Neural crest cell (in vitro differentiated cells): ENCODE results near the gene RABEP2. TPM values are rescaled to one million over a fixed set of nuclear protein-coding genes. Genes with fewer than 3 reads are reported as not detected.
"Not testable (repeated sequence)": the region's sequence is repeated elsewhere in the genome, so short reads cannot be mapped to it uniquely, and the experiment has no call there.

Experiments used
- DNase-seq: peaks from one replicate; pipeline ENCODE4 v3.0.0; 2021; ENCODE audit warnings: low read depth, mixed read lengths, low spot score
- H3K27ac Mint-ChIP-seq: one replicate; pipeline ENCODE4 v1.8.0; 2021; ENCODE audit warnings: mild to moderate bottlenecking, mixed read lengths; ENCODE audit not compliant: unreplicated experiment
- H3K27me3 Mint-ChIP-seq: 2 replicates; pipeline ENCODE4 v1.8.0; 2021; ENCODE audit warnings: low read depth, mild to moderate bottlenecking, mixed read lengths
- H3K36me3 Mint-ChIP-seq: 2 replicates; pipeline ENCODE4 v1.8.0; 2021; ENCODE audit warnings: low read depth, mild to moderate bottlenecking, mixed read lengths
- H3K4me1 Mint-ChIP-seq: 2 replicates; pipeline ENCODE4 v1.8.0; 2021; ENCODE audit warnings: mixed read lengths
- H3K4me3 Mint-ChIP-seq: one replicate; pipeline ENCODE4 v1.8.0; 2021; ENCODE audit warnings: mild to moderate bottlenecking, mixed read lengths
- H3K9me3 Mint-ChIP-seq: 2 replicates; pipeline ENCODE4 v1.8.0; 2021; ENCODE audit warnings: mixed read lengths
- CTCF ChIP-seq: fragments of 200-600 bp; sonication (generic); conservative IDR thresholded peaks from 2 replicates; pipeline ENCODE4 v1.5.0; 2021; ENCODE audit warnings: antibody characterized with exemption, mild to moderate bottlenecking
- total RNA-seq: library from RNA; stranded (reverse); gene quantifications from 2 replicates; pipeline ENCODE4 v1.2.1, GENCODE V29; 2021

The RABEP2 gene
- total RNA-seq, 1 donor from 2014 or later: 20.2 TPM

GRCh38 chr16:28883221-28883996 is 41.6 kb downstream of the RABEP2 start:
- Mint-ChIP-seq H3K4me1 (peaks cover 33% of the 10 kb centered on the region), H3K27ac (peak overlapping the region; percentile 62), H3K36me3 (no peaks in the 10 kb centered on the region), H3K27me3 (peaks cover 5% of the 10 kb centered on the region), H3K4me3 (peak overlapping the region; percentile 8), H3K9me3 (no peaks in the 10 kb centered on the region)
- no peak for DNase-seq
- no peak for TF ChIP-seq CTCF

- peak overlapping the region; percentile 27 for H3K27ac Mint-ChIP-seq
These were observed 42.4 kb downstream of the RABEP2 start for GRCh38 chr16:28882551-28883160.

GRCh38 chr16:28881565-28881964 is 43.5 kb downstream of the RABEP2 start:
- not testable (repeated sequence) for H3K27me3 Mint-ChIP-seq, DNase-seq, H3K27ac Mint-ChIP-seq, H3K9me3 Mint-ChIP-seq, H3K36me3 Mint-ChIP-seq
- H3K4me3 Mint-ChIP-seq: peak overlapping the region; percentile 82
- H3K4me1 Mint-ChIP-seq: peaks cover 42% of the 10 kb centered on the region

More at GRCh38 chr16:28882551-28883160, 42.4 kb downstream of the RABEP2 start:
- H3K4me3 Mint-ChIP-seq: peak overlapping the region; percentile 49
- no peaks in the 10 kb centered on the region for H3K36me3 Mint-ChIP-seq
- peak; percentile 35 for DNase-seq
- H3K4me1 Mint-ChIP-seq: peaks cover 33% of the 10 kb centered on the region
- H3K9me3 Mint-ChIP-seq: no peaks in the 10 kb centered on the region
- peaks cover 5% of the 10 kb centered on the region for H3K27me3 Mint-ChIP-seq
- no peak for TF ChIP-seq CTCF

DNA sequence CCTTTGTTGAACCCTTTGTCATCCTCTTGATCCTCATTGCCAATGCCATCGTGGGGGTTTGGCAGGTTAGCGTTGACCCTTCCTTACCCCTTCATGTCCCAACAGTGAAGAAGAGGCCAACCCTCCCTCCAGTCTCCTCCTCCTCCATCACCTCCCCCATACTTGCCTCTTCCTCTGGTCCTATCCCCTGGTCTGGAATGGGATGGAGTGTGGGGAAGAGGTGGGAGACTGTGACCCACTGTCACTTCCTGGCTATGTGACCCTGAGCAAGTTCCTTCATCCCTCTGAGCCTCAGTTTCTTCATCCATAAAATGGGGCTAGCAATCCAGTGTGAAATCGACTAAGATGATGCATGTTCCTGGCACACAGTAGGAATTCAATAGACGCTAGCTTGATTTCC is 44.1 kb downstream of the RABEP2 start:
- Mint-ChIP-seq H3K27ac (no peak overlapping the region), H3K36me3 (no peaks in the 10 kb centered on the region), H3K4me1 (peaks cover 43% of the 10 kb centered on the region), H3K4me3 (peak overlapping the region; percentile 82), H3K27me3 (peaks cover 5% of the 10 kb centered on the region), H3K9me3 (no peaks in the 10 kb centered on the region)
- DNase-seq: no peak
- TF ChIP-seq CTCF: no peak

DNA sequence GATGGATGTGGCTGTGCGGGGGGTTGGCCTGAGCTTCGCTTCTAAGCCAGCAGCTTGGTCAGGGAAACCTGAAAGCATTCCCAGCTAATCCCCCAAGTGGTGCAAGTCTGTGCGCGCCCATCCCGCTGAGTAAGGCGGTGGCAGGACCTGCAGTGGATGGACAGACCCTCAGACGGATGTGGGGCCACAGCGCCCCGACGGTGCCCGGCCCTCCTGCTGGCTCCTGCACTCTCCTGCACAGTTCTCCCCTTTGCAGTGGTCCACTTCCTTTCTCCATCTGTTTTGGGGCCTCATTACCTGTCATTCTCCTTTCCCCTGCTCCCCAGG is 44.5 kb downstream of the RABEP2 start:
- peaks cover 43% of the 10 kb centered on the region for H3K4me1 Mint-ChIP-seq

More for the DNA sequence above, 44.5 kb downstream of the RABEP2 start:
- H3K27me3 Mint-ChIP-seq: peaks cover 5% of the 10 kb centered on the region
- no peak for TF ChIP-seq CTCF
- peak overlapping the region; percentile 82 for H3K4me3 Mint-ChIP-seq
- DNase-seq: no peak
- no peaks in the 10 kb centered on the region for H3K36me3 Mint-ChIP-seq
- H3K9me3 Mint-ChIP-seq: no peaks in the 10 kb centered on the region
- H3K27ac Mint-ChIP-seq: no peak overlapping the region
